Fibroblast of gingiva (primary cell): ENCODE data around the gene EVI5L.

Experiments
- DNase-seq: peaks from one replicate; pipeline ENCODE4 v3.0.0-alpha.2; 2011; ENCODE audit warnings: low read depth

EVI5L gene

GRCh38 chr19:7912697-7913564 is 82.9 kb downstream of the EVI5L start:
- no peak for DNase-seq

- DNase-seq = no peak
These were observed 83.6 kb downstream of the EVI5L start for GRCh38 chr19:7913652-7914051.

GRCh38 chr19:7914099-7914498 is 84.1 kb downstream of the EVI5L start:
- DNase-seq = no peak
